HepG2 (cell line): ENCODE results near the gene CCDC73. TPM values are rescaled to one million over a fixed set of nuclear protein-coding genes. Genes with fewer than 3 reads are reported as not detected.

ENCODE experiments used
- CBX2 ChIP-seq, 2 experiments: fragments of 200-600 bp in 1 of 2; sonication (generic); formaldehyde crosslinking in 1 of 2; IDR thresholded peaks; 2 replicates each; pipeline versions ENCODE4 v1.7.0 to v1.8.1; 2018 to 2022; ENCODE audit warnings: low read depth in 2 of 2, low read length in 1 of 2, mild to moderate bottlenecking in 1 of 2, missing genetic modification reagents in 1 of 2
- MYNN ChIP-seq: sonication (generic); formaldehyde crosslinking; IDR thresholded peaks from 2 replicates; pipeline ENCODE4 v1.4.0; 2020; ENCODE audit warnings: mild to moderate bottlenecking, low read depth, missing genetic modification reagents
- ZSCAN12 ChIP-seq: sonication (generic); formaldehyde crosslinking; IDR thresholded peaks from 2 replicates; pipeline ENCODE4 v1.9.0; 2021; ENCODE audit warnings: mild to moderate bottlenecking, missing genetic modification reagents
- polyA plus RNA-seq, 8 experiments: library from polyadenylated mRNA; depleted of rRNA in 3 of 8; stranded (reverse) in 7 of 8; unstranded in 1 of 8; fragments of >200 nt; fragmentation: Illumina TruSeq in 4 of 8; extraction: Trizol in 4 of 8; gene quantifications; 2 replicates each; pipeline versions ENCODE4 v1.2.1 to v1.2.3, GENCODE V29; 2011 to 2016; ENCODE audit warnings: low read depth in 4 of 8, missing spikeins in 1 of 8, mixed read lengths in 1 of 8; ENCODE audit not compliant: insufficient read depth in 1 of 8
- total RNA-seq, 5 experiments: library from RNA; depleted of rRNA; stranded (reverse); fragments of >200 nt; fragmentation: Illumina TruSeq; extraction: Trizol; gene quantifications; 2 replicates each; pipeline ENCODE4 v1.2.3, GENCODE V29; 2016; ENCODE audit warnings: low read depth in 1 of 5
- TF ChIP-seq, protein P1 (sequence below): sonication (generic); formaldehyde crosslinking; IDR thresholded peaks from 2 replicates; pipeline ENCODE4 v1.4.0; 2020; ENCODE audit warnings: low read depth, mild to moderate bottlenecking, missing genetic modification reagents
- TF ChIP-seq, protein P2 (sequence below): sonication (generic); formaldehyde crosslinking; conservative IDR thresholded peaks from 2 replicates; pipeline ENCODE4 v1.4.0; 2020; ENCODE audit warnings: missing genetic modification reagents
- TF ChIP-seq, protein P3 (sequence below): sonication (generic); formaldehyde crosslinking; IDR thresholded peaks from 2 replicates; pipeline ENCODE4 v1.5.0; 2020; ENCODE audit warnings: missing genetic modification reagents
- TF ChIP-seq, protein P4 (sequence below): sonication (generic); formaldehyde crosslinking; IDR thresholded peaks from 2 replicates; pipeline ENCODE4 v1.9.0; 2022; ENCODE audit warnings: missing genetic modification reagents, mild to moderate bottlenecking, borderline replicate concordance
- TF ChIP-seq, protein P5 (sequence below): IDR thresholded peaks from 2 replicates; pipeline ENCODE4 v1.6.1; 2016
- TF ChIP-seq, protein P6 (sequence below): sonication (generic); formaldehyde crosslinking; IDR thresholded peaks from 2 replicates; pipeline ENCODE4 v1.5.0; 2020; ENCODE audit warnings: missing genetic modification reagents
- TF ChIP-seq, protein P7 (sequence below): sonication (generic); formaldehyde crosslinking; IDR thresholded peaks from 2 replicates; pipeline ENCODE4 v1.8.1; 2023; ENCODE audit warnings: missing genetic modification reagents, inconsistent platforms, borderline replicate concordance

Gene CCDC73
- total and polyA plus RNA-seq, 2 of the 13 experiments (the other 11 are each of a cell fraction or from before 2014, with no cell fraction given), result 0.01 to 0.11 TPM

DNA sequence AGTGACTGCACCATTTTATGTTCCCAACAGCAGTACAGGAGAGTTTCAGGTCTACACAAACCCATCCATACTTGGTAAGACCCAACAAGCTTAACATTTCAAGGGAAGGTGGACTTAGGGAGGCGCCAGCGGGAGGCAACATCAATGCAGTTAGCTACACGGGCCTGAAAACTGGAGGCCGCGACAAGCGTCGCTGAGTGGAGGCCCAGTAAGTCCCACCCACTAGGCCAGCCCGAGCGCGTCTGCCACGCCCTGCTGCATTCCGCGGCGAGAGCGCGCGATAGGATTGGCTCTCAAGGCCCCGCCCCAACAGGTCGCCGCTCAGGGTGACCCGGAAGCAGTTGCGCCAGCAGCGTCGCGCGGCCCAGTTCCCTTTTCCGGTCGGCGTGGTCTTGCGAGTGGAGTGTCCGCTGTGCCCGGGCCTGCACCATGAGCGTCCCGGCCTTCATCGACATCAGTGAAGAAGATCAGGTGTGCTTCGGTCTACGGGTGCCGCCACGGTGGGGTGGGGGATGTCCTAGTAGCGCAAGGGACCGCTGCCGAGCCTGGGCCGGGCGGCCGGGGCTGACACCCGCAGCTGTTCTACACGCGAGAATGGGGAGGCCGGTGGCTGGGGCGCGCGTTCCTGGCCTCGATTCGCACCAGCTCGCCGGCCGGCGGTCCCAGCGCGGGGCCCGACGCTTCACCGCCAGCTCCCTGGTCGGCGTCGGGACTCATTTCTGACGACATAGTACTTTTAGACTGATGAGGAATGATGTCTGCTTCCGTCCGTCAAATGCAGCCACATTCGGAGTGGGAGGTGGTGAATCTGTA is 210.8 kb downstream of the CCDC73 start, which contains the start of gene EIF3M (continued):
- TF ChIP-seq, protein P1, sequence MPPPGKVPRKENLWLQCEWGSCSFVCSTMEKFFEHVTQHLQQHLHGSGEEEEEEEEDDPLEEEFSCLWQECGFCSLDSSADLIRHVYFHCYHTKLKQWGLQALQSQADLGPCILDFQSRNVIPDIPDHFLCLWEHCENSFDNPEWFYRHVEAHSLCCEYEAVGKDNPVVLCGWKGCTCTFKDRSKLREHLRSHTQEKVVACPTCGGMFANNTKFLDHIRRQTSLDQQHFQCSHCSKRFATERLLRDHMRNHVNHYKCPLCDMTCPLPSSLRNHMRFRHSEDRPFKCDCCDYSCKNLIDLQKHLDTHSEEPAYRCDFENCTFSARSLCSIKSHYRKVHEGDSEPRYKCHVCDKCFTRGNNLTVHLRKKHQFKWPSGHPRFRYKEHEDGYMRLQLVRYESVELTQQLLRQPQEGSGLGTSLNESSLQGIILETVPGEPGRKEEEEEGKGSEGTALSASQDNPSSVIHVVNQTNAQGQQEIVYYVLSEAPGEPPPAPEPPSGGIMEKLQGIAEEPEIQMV (CRISPR knock-in tag), result no peak
- peak; percentile 24; the same call in 1 of the 2 replicates for TF ChIP-seq MYNN
- TF ChIP-seq, protein P2, sequence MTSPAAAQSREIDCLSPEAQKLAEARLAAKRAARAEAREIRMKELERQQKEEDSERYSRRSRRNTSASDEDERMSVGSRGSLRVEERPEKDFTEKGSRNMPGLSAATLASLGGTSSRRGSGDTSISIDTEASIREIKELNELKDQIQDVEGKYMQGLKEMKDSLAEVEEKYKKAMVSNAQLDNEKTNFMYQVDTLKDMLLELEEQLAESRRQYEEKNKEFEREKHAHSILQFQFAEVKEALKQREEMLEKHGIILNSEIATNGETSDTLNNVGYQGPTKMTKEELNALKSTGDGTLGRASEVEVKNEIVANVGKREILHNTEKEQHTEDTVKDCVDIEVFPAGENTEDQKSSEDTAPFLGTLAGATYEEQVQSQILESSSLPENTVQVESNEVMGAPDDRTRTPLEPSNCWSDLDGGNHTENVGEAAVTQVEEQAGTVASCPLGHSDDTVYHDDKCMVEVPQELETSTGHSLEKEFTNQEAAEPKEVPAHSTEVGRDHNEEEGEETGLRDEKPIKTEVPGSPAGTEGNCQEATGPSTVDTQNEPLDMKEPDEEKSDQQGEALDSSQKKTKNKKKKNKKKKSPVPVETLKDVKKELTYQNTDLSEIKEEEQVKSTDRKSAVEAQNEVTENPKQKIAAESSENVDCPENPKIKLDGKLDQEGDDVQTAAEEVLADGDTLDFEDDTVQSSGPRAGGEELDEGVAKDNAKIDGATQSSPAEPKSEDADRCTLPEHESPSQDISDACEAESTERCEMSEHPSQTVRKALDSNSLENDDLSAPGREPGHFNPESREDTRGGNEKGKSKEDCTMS, result no peak
- TF ChIP-seq, protein P3, sequence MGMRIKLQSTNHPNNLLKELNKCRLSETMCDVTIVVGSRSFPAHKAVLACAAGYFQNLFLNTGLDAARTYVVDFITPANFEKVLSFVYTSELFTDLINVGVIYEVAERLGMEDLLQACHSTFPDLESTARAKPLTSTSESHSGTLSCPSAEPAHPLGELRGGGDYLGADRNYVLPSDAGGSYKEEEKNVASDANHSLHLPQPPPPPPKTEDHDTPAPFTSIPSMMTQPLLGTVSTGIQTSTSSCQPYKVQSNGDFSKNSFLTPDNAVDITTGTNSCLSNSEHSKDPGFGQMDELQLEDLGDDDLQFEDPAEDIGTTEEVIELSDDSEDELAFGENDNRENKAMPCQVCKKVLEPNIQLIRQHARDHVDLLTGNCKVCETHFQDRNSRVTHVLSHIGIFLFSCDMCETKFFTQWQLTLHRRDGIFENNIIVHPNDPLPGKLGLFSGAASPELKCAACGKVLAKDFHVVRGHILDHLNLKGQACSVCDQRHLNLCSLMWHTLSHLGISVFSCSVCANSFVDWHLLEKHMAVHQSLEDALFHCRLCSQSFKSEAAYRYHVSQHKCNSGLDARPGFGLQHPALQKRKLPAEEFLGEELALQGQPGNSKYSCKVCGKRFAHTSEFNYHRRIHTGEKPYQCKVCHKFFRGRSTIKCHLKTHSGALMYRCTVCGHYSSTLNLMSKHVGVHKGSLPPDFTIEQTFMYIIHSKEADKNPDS (CRISPR knock-in tag), result no peak; the same call in 1 of the 2 replicates
- TF ChIP-seq CBX2 (IDR thresholded peaks at IDR 0.05; ENCODE audit: low read depth, low read length), result no peak
- peak; percentile 88; the same call in 1 of the 2 replicates for TF ChIP-seq CBX2 (CRISPR knock-in tag; IDR thresholded peaks at IDR 0.05; ENCODE audit: low read depth)
- TF ChIP-seq, protein P4, sequence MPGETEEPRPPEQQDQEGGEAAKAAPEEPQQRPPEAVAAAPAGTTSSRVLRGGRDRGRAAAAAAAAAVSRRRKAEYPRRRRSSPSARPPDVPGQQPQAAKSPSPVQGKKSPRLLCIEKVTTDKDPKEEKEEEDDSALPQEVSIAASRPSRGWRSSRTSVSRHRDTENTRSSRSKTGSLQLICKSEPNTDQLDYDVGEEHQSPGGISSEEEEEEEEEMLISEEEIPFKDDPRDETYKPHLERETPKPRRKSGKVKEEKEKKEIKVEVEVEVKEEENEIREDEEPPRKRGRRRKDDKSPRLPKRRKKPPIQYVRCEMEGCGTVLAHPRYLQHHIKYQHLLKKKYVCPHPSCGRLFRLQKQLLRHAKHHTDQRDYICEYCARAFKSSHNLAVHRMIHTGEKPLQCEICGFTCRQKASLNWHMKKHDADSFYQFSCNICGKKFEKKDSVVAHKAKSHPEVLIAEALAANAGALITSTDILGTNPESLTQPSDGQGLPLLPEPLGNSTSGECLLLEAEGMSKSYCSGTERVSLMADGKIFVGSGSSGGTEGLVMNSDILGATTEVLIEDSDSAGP (CRISPR knock-in tag), result peak; percentile 95
- TF ChIP-seq, protein P5, sequence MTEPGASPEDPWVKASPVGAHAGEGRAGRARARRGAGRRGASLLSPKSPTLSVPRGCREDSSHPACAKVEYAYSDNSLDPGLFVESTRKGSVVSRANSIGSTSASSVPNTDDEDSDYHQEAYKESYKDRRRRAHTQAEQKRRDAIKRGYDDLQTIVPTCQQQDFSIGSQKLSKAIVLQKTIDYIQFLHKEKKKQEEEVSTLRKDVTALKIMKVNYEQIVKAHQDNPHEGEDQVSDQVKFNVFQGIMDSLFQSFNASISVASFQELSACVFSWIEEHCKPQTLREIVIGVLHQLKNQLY (CRISPR knock-in tag), result no peak
- TF ChIP-seq, protein P6, sequence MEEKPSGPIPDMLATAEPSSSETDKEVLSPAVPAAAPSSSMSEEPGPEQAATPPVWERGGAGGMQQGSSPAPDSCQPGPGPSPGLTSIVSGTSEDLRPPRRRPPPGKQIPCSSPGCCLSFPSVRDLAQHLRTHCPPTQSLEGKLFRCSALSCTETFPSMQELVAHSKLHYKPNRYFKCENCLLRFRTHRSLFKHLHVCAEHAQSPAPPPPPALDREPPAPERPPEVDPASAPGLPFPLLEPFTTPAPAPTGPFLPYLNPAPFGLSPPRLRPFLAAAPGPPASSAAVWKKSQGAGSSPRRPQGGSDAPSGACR (CRISPR knock-in tag), result peak; percentile 53; the same call in 1 of the 2 replicates
- peak; percentile 91; the same call in 1 of the 2 replicates for TF ChIP-seq ZSCAN12 (CRISPR knock-in tag)
- TF ChIP-seq, protein P7, sequence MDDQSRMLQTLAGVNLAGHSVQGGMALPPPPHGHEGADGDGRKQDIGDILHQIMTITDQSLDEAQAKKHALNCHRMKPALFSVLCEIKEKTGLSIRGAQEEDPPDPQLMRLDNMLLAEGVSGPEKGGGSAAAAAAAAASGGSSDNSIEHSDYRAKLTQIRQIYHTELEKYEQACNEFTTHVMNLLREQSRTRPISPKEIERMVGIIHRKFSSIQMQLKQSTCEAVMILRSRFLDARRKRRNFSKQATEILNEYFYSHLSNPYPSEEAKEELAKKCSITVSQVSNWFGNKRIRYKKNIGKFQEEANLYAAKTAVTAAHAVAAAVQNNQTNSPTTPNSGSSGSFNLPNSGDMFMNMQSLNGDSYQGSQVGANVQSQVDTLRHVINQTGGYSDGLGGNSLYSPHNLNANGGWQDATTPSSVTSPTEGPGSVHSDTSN (CRISPR knock-in tag), result peak; percentile 85; the same call in 1 of the 2 replicates
